ENCODE results near the gene CCL26.

DNA sequence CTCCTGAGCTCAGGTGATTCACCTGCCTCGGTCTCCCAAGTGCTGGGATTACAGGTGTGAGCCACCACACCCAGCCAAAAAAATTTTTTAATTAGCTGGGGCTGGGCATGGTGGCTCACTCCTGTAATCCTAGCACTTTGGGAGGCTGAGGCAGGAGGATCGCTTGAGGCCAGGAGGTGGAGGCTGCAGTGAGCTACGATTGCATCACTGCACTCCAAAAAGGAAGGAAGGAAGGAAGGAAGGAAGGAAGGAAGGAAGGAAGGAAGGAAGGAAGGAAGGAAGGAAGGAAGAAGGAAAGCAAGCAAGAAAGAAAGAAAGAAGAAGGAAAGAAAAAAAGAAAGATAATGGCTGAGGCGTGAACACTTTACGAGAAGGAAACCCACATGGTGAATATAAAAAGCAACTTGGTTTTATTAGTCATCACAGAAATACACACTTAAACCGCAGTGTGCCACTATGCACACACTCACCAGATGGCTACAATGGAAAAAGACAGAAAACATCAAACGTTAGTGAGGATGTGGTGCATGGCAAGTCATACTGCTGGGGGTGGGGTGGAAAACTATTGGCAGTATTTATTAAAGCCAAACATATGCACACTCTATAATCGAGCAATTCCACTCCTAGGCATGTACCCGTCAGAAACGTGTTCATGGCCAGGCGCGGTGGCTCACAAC is 4.4 kb upstream of the CCL26 start:
- no peak for TF ChIP-seq CTCF (IDR thresholded peaks at IDR 0.05 in 2 of 3, conservative IDR thresholded peaks at IDR 0.05 in 1 of 3; ENCODE audit: borderline replicate concordance in 1 of 3, insufficient read depth in 1 of 3, low read depth in 2 of 3, low read length in 2 of 3)
- no peak for TF ChIP-seq JUND (IDR thresholded peaks at IDR 0.05)
- no peak for TF ChIP-seq EZH2 (IDR thresholded peaks at IDR 0.05)
- no peak for TF ChIP-seq POLR2AphosphoS5 (IDR thresholded peaks at IDR 0.05; ENCODE audit: low read depth, low read length)
- TF ChIP-seq EZH2phosphoT487 (IDR thresholded peaks at IDR 0.05; ENCODE audit: borderline replicate concordance) = no peak
- no peak for TF ChIP-seq POLR2A (IDR thresholded peaks at IDR 0.05; ENCODE audit: borderline replicate concordance, extremely low read depth, insufficient read depth, insufficient read length)
- TF ChIP-seq SIN3A (IDR thresholded peaks at IDR 0.05; ENCODE audit: low read depth) = no peak
- no peak for TF ChIP-seq ZFX (IDR thresholded peaks at IDR 0.05)
- no peak for TF ChIP-seq CEBPB (IDR thresholded peaks at IDR 0.05; ENCODE audit: low read depth)
- 0 out of 2 replicates have a peak, but pooled peaks have one; percentile 16 for TF ChIP-seq RAD21 (IDR thresholded peaks at IDR 0.05; ENCODE audit: low read depth)
- TF ChIP-seq EGR1 (IDR thresholded peaks at IDR 0.05; ENCODE audit: low read depth) = no peak
- TF ChIP-seq FOSL1 (IDR thresholded peaks at IDR 0.05; ENCODE audit: low read depth) = no peak
- TF ChIP-seq YY1 (IDR thresholded peaks at IDR 0.05; ENCODE audit: extremely low read depth, insufficient replicate concordance, low read depth, low read length) = no peak
